K562 (cell line): Measurements from ENCODE around the gene CRKL. TPM values are rescaled to one million over a fixed set of nuclear protein-coding genes. Genes with fewer than 3 reads are reported as not detected.
A peak's percentile ranks its signal among the peaks of the same experiment; 100 is the strongest.

Experiments used
- BRCA1 ChIP-seq, 2 experiments: fragments of 450-650 bp in 1 of 2; sonication (generic) in 1 of 2; formaldehyde crosslinking in 1 of 2; IDR thresholded peaks; 2 replicates each; pipeline versions ENCODE4 v1.5.0 to v1.6.1; 2017 to 2020; ENCODE audit warnings: mild to moderate bottlenecking in 1 of 2, missing genetic modification reagents in 1 of 2
- DMBX1 ChIP-seq: fragments of 250-450 bp; sonication (Bioruptor Pico); IDR thresholded peaks from 2 replicates; pipeline ENCODE4 v1.8.0; 2022; ENCODE audit warnings: inconsistent platforms, mild to moderate bottlenecking, moderate library complexity, borderline replicate concordance
- EP300 ChIP-seq: IDR thresholded peaks from 2 replicates; pipeline ENCODE4 v1.6.1; 2012; ENCODE audit warnings: low read length, improper control_type of control experiment
- HIVEP1 ChIP-seq: fragments of 250-450 bp; sonication (Bioruptor Pico); IDR thresholded peaks from 2 replicates; pipeline ENCODE4 v1.4.0; 2020; ENCODE audit warnings: mild to moderate bottlenecking
- HNRNPH1 ChIP-seq: fragments of 200-400 bp; formaldehyde crosslinking; optimal IDR thresholded peaks from 2 replicates; pipeline ENCODE3; 2017; ENCODE audit warnings: low read depth, mild to moderate bottlenecking, low read length, moderate library complexity
- MYC ChIP-seq, 2 experiments: fragments of 250-450 bp in 1 of 2; sonication (Bioruptor Pico) in 1 of 2; IDR thresholded peaks; 2 replicates each; pipeline versions ENCODE4 v1.5.1 to v1.6.1; 2012 to 2021; ENCODE audit warnings: low read depth in 2 of 2, borderline replicate concordance in 1 of 2, improper control_type of control experiment in 1 of 2, low read length in 1 of 2, mild to moderate bottlenecking in 1 of 2, moderate library complexity in 1 of 2
- MYNN ChIP-seq, 2 experiments: sonication (generic); formaldehyde crosslinking in 1 of 2; IDR thresholded peaks; 2 replicates each; pipeline versions ENCODE4 v1.5.0 to v1.6.1; 2016 to 2020; ENCODE audit warnings: antibody characterized with exemption in 1 of 2, missing genetic modification reagents in 1 of 2
- NBN ChIP-seq: fragments of 450-650 bp; IDR thresholded peaks from 2 replicates; pipeline ENCODE4 v1.6.1; 2016; ENCODE audit warnings: low read depth, mild to moderate bottlenecking
- NEUROD1 ChIP-seq: fragments of 150-350 bp; IDR thresholded peaks from 2 replicates; pipeline ENCODE4 v1.6.1; 2014; ENCODE audit warnings: borderline replicate concordance, low read length, low read depth; ENCODE audit not compliant: partially characterized antibody
- RHOXF2B ChIP-seq: fragments of 250-450 bp; sonication (Bioruptor Pico); conservative IDR thresholded peaks from 2 replicates; pipeline ENCODE4 v1.5.1; 2021
- SMC3 ChIP-seq: conservative IDR thresholded peaks from 2 replicates; pipeline ENCODE4 v1.6.1; 2011; ENCODE audit warnings: low read depth, low read length, improper control_type of control experiment; ENCODE audit not compliant: insufficient read depth
- ZFP36 ChIP-seq: fragments of 150-350 bp; IDR thresholded peaks from 2 replicates; pipeline ENCODE4 v1.6.1; 2018; ENCODE audit warnings: low read length, low read depth; ENCODE audit not compliant: partially characterized antibody
- ZNF76 ChIP-seq: fragments of 250-450 bp; sonication (Bioruptor Pico); IDR thresholded peaks from 2 replicates; pipeline ENCODE4 v1.4.0; 2020; ENCODE audit warnings: mild to moderate bottlenecking, moderate library complexity, borderline replicate concordance
- ZNF79 ChIP-seq: fragments of 250-450 bp; sonication (Bioruptor Pico); IDR thresholded peaks from 2 replicates; pipeline ENCODE4 v1.4.0; 2020; ENCODE audit warnings: low read depth, mild to moderate bottlenecking, moderate library complexity
- ZSCAN32 ChIP-seq: fragments of 450-650 bp; formaldehyde crosslinking; IDR thresholded peaks from 2 replicates; pipeline ENCODE4 v1.4.0; 2020; ENCODE audit warnings: mild to moderate bottlenecking, moderate library complexity
- polyA plus RNA-seq, 8 experiments: library from polyadenylated mRNA; depleted of rRNA in 4 of 8; stranded (reverse) in 5 of 8; unstranded in 3 of 8; fragments of >200 nt; fragmentation: Nextera tagmentation in 2 of 8; fragmentation: Illumina TruSeq in 1 of 8; extraction: Ambion mirVana in 2 of 8; extraction: Trizol in 1 of 8; gene quantifications; 2 replicates each; pipeline versions ENCODE4 v1.2.1 to v1.2.3, GENCODE V29; 2011 to 2014; ENCODE audit warnings: inconsistent platforms in 1 of 8, missing spikeins in 1 of 8
- total RNA-seq, 7 experiments: library from RNA; depleted of rRNA in 6 of 7; stranded (reverse); fragments of >200 nt in 6 of 7; fragmentation: Illumina TruSeq in 2 of 7; extraction: Trizol in 2 of 7; gene quantifications; 2 replicates each; pipeline versions ENCODE4 v1.2.1 to v1.2.3, GENCODE V29; 2011 to 2021; ENCODE audit warnings: low replicate concordance in 1 of 7
- TF ChIP-seq, protein P1 (sequence below), 2 experiments: fragments of 450-650 bp; IDR thresholded peaks; 2 replicates each; pipeline ENCODE4 v1.6.1; 2018; ENCODE audit warnings: mild to moderate bottlenecking in 2 of 2, low read depth in 1 of 2; ENCODE audit not compliant: partially characterized antibody in 2 of 2
- TF ChIP-seq, protein P2 (sequence below): fragments of 250-450 bp; sonication (Bioruptor Pico); IDR thresholded peaks from 2 replicates; pipeline ENCODE4 v1.4.0; 2020; ENCODE audit warnings: mild to moderate bottlenecking
- TF ChIP-seq, protein P3 (sequence below): fragments of 450-650 bp; formaldehyde crosslinking; conservative IDR thresholded peaks from 2 replicates; pipeline ENCODE4 v1.4.0; 2022; ENCODE audit warnings: mild to moderate bottlenecking, missing genetic modification characterization

Gene CRKL
- total and polyA plus RNA-seq, 9 of the 15 experiments (the other 6 are each of a cell fraction or from before 2014, with no cell fraction given) = 100 to 263 (median 124) TPM

DNA sequence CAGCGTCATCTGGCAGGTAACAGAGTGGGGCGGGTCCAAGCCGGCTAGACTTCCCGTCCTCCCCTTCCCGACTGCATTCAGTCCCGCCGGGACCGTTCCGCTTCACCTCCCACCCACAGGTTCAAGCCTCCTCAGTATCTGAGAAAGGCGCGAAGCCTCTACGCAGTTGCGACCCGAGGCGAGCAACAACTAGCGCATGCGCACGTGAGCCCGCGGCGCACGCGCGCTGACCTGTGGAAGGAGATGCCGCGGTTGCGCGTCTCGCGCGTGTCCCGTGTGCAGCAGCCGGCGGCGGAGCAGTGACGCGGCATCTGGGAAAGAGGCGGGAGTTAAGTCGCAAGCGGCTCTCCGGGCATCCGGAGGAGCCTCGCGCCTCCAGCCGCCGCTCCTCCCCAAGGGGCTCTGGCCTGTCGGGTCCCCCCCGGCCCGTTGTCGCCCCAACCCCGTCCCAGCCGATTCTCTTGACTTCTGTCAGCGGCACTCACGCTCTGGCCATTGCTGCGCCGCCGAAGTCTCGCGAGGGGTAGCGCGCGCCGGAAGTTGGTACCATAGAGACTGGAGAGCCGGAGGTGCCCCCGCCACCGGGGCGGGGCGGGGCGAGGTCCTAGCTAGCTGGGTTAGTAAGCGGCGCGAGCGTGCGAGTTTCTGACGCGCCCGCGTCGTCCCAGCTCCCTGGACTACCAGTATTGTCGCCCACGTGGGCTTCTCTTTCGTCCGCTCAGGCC, 84.6 kb downstream of the CRKL start, which contains the start of gene THAP7 (continued):
- TF ChIP-seq, protein P1, sequence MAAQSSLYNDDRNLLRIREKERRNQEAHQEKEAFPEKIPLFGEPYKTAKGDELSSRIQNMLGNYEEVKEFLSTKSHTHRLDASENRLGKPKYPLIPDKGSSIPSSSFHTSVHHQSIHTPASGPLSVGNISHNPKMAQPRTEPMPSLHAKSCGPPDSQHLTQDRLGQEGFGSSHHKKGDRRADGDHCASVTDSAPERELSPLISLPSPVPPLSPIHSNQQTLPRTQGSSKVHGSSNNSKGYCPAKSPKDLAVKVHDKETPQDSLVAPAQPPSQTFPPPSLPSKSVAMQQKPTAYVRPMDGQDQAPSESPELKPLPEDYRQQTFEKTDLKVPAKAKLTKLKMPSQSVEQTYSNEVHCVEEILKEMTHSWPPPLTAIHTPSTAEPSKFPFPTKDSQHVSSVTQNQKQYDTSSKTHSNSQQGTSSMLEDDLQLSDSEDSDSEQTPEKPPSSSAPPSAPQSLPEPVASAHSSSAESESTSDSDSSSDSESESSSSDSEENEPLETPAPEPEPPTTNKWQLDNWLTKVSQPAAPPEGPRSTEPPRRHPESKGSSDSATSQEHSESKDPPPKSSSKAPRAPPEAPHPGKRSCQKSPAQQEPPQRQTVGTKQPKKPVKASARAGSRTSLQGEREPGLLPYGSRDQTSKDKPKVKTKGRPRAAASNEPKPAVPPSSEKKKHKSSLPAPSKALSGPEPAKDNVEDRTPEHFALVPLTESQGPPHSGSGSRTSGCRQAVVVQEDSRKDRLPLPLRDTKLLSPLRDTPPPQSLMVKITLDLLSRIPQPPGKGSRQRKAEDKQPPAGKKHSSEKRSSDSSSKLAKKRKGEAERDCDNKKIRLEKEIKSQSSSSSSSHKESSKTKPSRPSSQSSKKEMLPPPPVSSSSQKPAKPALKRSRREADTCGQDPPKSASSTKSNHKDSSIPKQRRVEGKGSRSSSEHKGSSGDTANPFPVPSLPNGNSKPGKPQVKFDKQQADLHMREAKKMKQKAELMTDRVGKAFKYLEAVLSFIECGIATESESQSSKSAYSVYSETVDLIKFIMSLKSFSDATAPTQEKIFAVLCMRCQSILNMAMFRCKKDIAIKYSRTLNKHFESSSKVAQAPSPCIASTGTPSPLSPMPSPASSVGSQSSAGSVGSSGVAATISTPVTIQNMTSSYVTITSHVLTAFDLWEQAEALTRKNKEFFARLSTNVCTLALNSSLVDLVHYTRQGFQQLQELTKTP (IDR thresholded peaks at IDR 0.05; ENCODE audit: low read depth in 1 of 2, partially characterized antibody in 2 of 2) = no peak
- TF ChIP-seq ZFP36 (peak; percentile 35), ZNF79 (CRISPR knock-in tag) (peak; percentile 36), DMBX1 (CRISPR knock-in tag) (peak; percentile 91), NBN (no peak), EP300 (peak; percentile 60), NEUROD1 (peak; percentile 89), ZNF76 (CRISPR knock-in tag) (peak; percentile 93; the same call in 1 of the 2 replicates), BRCA1 (IDR thresholded peaks at IDR 0.05) (no peak), BRCA1 (CRISPR knock-in tag; IDR thresholded peaks at IDR 0.05) (no peak), HIVEP1 (0 out of 2 replicates have a peak, but pooled peaks have one; percentile 88), MYC (IDR thresholded peaks at IDR 0.05; ENCODE audit: low read depth, low read length) (peak; percentile 97), MYC (CRISPR knock-in tag; IDR thresholded peaks at IDR 0.05; ENCODE audit: borderline replicate concordance, low read depth) (peak; percentile 98), MYNN (IDR thresholded peaks at IDR 0.05) (no peak), MYNN (CRISPR knock-in tag; IDR thresholded peaks at IDR 0.05) (no peak), SMC3 (no peak), RHOXF2B (CRISPR knock-in tag) (peak; percentile 73), ZSCAN32 (CRISPR knock-in tag) (peak; percentile 81), HNRNPH1 (no peak)
- TF ChIP-seq, protein P2, sequence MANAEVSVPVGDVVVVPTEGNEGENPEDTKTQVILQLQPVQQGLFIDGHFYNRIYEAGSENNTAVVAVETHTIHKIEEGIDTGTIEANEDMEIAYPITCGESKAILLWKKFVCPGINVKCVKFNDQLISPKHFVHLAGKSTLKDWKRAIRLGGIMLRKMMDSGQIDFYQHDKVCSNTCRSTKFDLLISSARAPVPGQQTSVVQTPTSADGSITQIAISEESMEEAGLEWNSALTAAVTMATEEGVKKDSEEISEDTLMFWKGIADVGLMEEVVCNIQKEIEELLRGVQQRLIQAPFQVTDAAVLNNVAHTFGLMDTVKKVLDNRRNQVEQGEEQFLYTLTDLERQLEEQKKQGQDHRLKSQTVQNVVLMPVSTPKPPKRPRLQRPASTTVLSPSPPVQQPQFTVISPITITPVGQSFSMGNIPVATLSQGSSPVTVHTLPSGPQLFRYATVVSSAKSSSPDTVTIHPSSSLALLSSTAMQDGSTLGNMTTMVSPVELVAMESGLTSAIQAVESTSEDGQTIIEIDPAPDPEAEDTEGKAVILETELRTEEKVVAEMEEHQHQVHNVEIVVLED = peak; percentile 92
- TF ChIP-seq, protein P3, sequence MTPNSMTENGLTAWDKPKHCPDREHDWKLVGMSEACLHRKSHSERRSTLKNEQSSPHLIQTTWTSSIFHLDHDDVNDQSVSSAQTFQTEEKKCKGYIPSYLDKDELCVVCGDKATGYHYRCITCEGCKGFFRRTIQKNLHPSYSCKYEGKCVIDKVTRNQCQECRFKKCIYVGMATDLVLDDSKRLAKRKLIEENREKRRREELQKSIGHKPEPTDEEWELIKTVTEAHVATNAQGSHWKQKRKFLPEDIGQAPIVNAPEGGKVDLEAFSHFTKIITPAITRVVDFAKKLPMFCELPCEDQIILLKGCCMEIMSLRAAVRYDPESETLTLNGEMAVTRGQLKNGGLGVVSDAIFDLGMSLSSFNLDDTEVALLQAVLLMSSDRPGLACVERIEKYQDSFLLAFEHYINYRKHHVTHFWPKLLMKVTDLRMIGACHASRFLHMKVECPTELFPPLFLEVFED = peak; percentile 88
